SJCRH30 (cell line): ENCODE results near the gene ZNF334. TPM values are rescaled to one million over a fixed set of nuclear protein-coding genes. Genes with fewer than 3 reads are reported as not detected.

ENCODE experiments used
- DNase-seq, 2 experiments: peaks; one replicate each; pipeline ENCODE4 v3.0.0-alpha.2; 2015 to 2020
- H3K27ac ChIP-seq: fragments of 250-450 bp; sonication (Bioruptor Pico); 2 replicates; pipeline ENCODE4 v1.5.1; 2020; ENCODE audit warnings: mild to moderate bottlenecking, moderate library complexity
- H3K27me3 ChIP-seq: fragments of 250-450 bp; sonication (Bioruptor Pico); 2 replicates; pipeline ENCODE4 v1.5.1; 2020; ENCODE audit warnings: mild to moderate bottlenecking, moderate library complexity
- H3K36me3 ChIP-seq: fragments of 250-450 bp; sonication (Bioruptor Pico); 2 replicates; pipeline ENCODE4 v1.5.1; 2020; ENCODE audit warnings: mild to moderate bottlenecking, moderate library complexity
- H3K4me1 ChIP-seq: fragments of 250-450 bp; sonication (Bioruptor Pico); 2 replicates; pipeline ENCODE4 v1.5.1; 2020; ENCODE audit warnings: mild to moderate bottlenecking, moderate library complexity
- H3K4me3 ChIP-seq: fragments of 250-450 bp; sonication (Bioruptor Pico); 2 replicates; pipeline ENCODE4 v1.5.1; 2020; ENCODE audit warnings: mild to moderate bottlenecking, moderate library complexity
- H3K9me3 ChIP-seq: fragments of 250-450 bp; sonication (Bioruptor Pico); replicated peaks from 2 replicates; pipeline ENCODE4 v1.5.1; 2020; ENCODE audit warnings: mild to moderate bottlenecking, moderate library complexity
- total RNA-seq: library from RNA; depleted of rRNA; stranded (reverse); fragments of >200 nt; shearing (Covaris generic); gene quantifications from 2 replicates; pipeline ENCODE4 v1.2.3, GENCODE V29; 2014

ZNF334 gene
- total RNA-seq, 1 experiment from 2014 or later, result 0.32 TPM

GRCh38 chr20:46485431-46485830 lies 27.9 kb downstream of the ZNF334 start:
- Histone ChIP-seq H3K27ac (no peak overlapping the region), H3K36me3 (no peaks in the 10 kb centered on the region), H3K27me3 (no peaks in the 10 kb centered on the region), H3K4me3 (no peak overlapping the region), H3K4me1 (peaks cover 21% of the 10 kb centered on the region), H3K9me3 (no peaks in the 10 kb centered on the region)
- DNase-seq, result peak in 1 of 2 experiments; percentile 34

DNA sequence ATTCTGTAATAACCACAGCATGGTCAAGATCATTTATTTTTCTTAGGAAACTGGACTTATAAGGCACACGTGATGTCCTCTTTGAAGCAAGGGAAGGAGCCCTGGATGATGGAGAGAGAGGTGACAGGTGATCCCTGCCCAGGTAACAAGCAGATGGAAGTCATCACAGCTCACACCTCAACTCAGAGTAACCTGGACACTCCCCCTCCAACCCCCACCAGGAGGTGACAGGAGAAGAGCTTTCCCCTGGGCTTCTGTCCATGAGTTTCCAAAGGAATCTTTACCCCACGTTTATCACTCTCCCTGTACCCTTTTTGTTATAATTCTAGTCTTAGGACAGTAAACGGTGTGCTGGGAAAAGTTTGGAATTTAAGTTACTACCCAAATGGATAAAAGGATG lies 28.4 kb downstream of the ZNF334 start:
- Histone ChIP-seq H3K4me1 (peaks cover 21% of the 10 kb centered on the region), H3K36me3 (no peaks in the 10 kb centered on the region), H3K27me3 (no peaks in the 10 kb centered on the region), H3K27ac (no peak overlapping the region), H3K4me3 (no peak overlapping the region), H3K9me3 (no peaks in the 10 kb centered on the region)
- DNase-seq, result no peak

DNA sequence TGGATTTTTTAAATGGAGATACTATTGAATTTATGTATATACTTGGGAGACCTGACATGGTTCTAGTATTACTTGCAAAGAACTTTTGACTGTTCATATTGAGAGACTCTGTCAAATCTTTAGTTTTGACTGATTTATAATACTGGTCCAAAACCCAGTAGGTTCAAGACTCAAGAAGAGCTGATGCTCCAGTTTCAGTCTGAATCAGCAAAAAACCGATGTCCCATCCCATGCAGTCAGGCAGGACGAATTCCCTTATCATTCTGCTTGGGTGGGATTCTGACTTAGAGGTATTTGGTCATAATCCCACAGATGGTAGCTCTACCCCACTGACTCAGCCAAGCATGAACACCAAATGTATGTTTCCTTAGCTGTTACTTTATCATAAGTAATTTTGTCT lies 29.5 kb downstream of the ZNF334 start:
- Histone ChIP-seq H3K4me1 (peaks cover 21% of the 10 kb centered on the region), H3K27me3 (no peaks in the 10 kb centered on the region), H3K36me3 (no peaks in the 10 kb centered on the region), H3K4me3 (no peak overlapping the region), H3K9me3 (no peaks in the 10 kb centered on the region), H3K27ac (no peak overlapping the region)
- DNase-seq, result peak in 1 of 2 experiments; percentile 40

- no peak for DNase-seq
- Histone ChIP-seq H3K4me1 (peaks cover 21% of the 10 kb centered on the region), H3K36me3 (no peaks in the 10 kb centered on the region), H3K9me3 (no peaks in the 10 kb centered on the region), H3K4me3 (no peak overlapping the region), H3K27ac (no peak overlapping the region), H3K27me3 (no peaks in the 10 kb centered on the region)
Observed at GRCh38 chr20:46482864-46483263, 30.5 kb downstream of the ZNF334 start.

GRCh38 chr20:46477640-46478039 lies 35.7 kb downstream of the ZNF334 start:
- Histone ChIP-seq H3K27me3 (peaks cover 9% of the 10 kb centered on the region), H3K4me1 (no peaks in the 10 kb centered on the region)

GRCh38 chr20:46477225-46477624 lies 36.1 kb downstream of the ZNF334 start:
- DNase-seq, result no peak

More at GRCh38 chr20:46477640-46478039, 35.7 kb downstream of the ZNF334 start:
- H3K27ac ChIP-seq, result no peak overlapping the region
- H3K36me3 ChIP-seq, result no peaks in the 10 kb centered on the region
- no peak overlapping the region for H3K4me3 ChIP-seq
- DNase-seq, result no peak
- H3K9me3 ChIP-seq, result no peaks in the 10 kb centered on the region

DNA sequence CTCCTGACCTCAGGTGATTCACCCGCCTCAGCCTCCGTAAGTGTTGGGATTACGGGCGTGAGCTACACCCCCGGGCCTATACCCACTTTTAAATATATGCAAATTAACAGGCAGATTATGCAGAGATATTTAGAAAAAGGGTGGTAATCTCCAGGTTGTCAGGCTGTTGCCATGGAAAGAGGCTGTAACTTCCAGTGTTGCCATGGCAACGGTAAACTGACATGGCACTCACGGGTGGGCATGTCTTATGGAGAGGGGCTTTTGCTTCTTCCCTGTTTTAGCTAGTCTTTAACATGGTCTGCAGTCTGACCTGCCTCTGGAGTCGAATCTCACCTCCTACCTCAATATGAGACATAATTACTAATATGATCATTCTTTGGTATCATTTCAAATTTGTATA lies 44.9 kb downstream of the ZNF334 start:
- no peak for DNase-seq
- Histone ChIP-seq H3K9me3 (0 out of 2 replicates have a peak, but pooled peaks cover 4% of the 10 kb centered on the region), H3K4me1 (peaks cover 10% of the 10 kb centered on the region; the same call in 1 of the 2 replicates), H3K27me3 (peaks cover 8% of the 10 kb centered on the region), H3K27ac (no peak overlapping the region), H3K36me3 (no peaks in the 10 kb centered on the region), H3K4me3 (no peak overlapping the region)

More at GRCh38 chr20:46477225-46477624, 36.1 kb downstream of the ZNF334 start:
- Histone ChIP-seq H3K27me3 (peaks cover 10% of the 10 kb centered on the region), H3K4me1 (no peaks in the 10 kb centered on the region), H3K4me3 (no peak overlapping the region), H3K27ac (no peak overlapping the region), H3K36me3 (no peaks in the 10 kb centered on the region), H3K9me3 (no peaks in the 10 kb centered on the region)

- Histone ChIP-seq H3K27me3 (no peaks in the 10 kb centered on the region), H3K4me1 (peaks cover 10% of the 10 kb centered on the region; the same call in 1 of the 2 replicates), H3K4me3 (no peak overlapping the region), H3K9me3 (0 out of 2 replicates have a peak, but pooled peaks cover 5% of the 10 kb centered on the region), H3K36me3 (no peaks in the 10 kb centered on the region), H3K27ac (no peak overlapping the region)
- peak; percentile 66 to 87 for DNase-seq
Observed at GRCh38 chr20:46464451-46464850, 48.9 kb downstream of the ZNF334 start.

DNA sequence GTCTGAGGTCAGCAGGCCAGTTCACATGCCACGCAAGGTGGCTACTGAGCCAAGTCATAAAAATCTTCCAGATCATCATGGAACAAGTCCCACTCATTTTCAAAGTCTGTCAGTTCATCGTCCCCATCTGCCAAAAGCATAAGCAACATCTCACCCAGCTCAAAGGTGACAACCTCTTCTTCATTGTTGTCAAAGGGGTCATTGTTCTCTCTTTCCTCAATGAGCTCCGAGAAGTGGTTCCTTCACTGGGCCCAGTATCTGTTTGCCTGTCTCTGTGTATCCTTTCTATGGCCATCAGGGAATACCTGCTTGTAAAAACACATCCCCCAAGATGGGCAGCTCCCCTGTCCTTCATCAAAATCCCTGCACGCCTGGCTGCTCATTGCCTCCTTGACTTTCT lies 49.5 kb downstream of the ZNF334 start:
- no peak overlapping the region for H3K4me3 ChIP-seq
- H3K27me3 ChIP-seq, result no peaks in the 10 kb centered on the region
- H3K4me1 ChIP-seq, result peaks cover 10% of the 10 kb centered on the region; the same call in 1 of the 2 replicates
- H3K9me3 ChIP-seq, result 0 out of 2 replicates have a peak, but pooled peaks cover 5% of the 10 kb centered on the region
- no peak overlapping the region for H3K27ac ChIP-seq
- DNase-seq, result no peak
- H3K36me3 ChIP-seq, result no peaks in the 10 kb centered on the region

GRCh38 chr20:46461808-46462207 lies 51.6 kb downstream of the ZNF334 start:
- Histone ChIP-seq H3K27me3 (no peaks in the 10 kb centered on the region), H3K4me3 (no peak overlapping the region), H3K36me3 (no peaks in the 10 kb centered on the region), H3K9me3 (peaks cover 6% of the 10 kb centered on the region; the same call in 1 of the 2 replicates), H3K27ac (no peak overlapping the region), H3K4me1 (peaks cover 10% of the 10 kb centered on the region; the same call in 1 of the 2 replicates)
- no peak for DNase-seq

- H3K4me1 ChIP-seq, result no peaks in the 10 kb centered on the region
- no peak overlapping the region for H3K27ac ChIP-seq
- peaks cover 25% of the 10 kb centered on the region for H3K9me3 ChIP-seq
- H3K4me3 ChIP-seq, result no peak overlapping the region
- no peaks in the 10 kb centered on the region for H3K36me3 ChIP-seq
- no peaks in the 10 kb centered on the region for H3K27me3 ChIP-seq
- no peak for DNase-seq
Observed at GRCh38 chr20:46458866-46459750, 54.3 kb downstream of the ZNF334 start.

GRCh38 chr20:46456255-46457028 lies 56.9 kb downstream of the ZNF334 start:
- no peaks in the 10 kb centered on the region for H3K4me1 ChIP-seq
- DNase-seq, result no peak
- no peaks in the 10 kb centered on the region for H3K36me3 ChIP-seq

GRCh38 chr20:46455729-46456128 lies 57.6 kb downstream of the ZNF334 start:
- Histone ChIP-seq H3K9me3 (peaks cover 25% of the 10 kb centered on the region), H3K27me3 (0 out of 2 replicates have a peak, but pooled peaks cover under 1% of the 10 kb centered on the region), H3K4me1 (no peaks in the 10 kb centered on the region), H3K4me3 (no peak overlapping the region), H3K36me3 (no peaks in the 10 kb centered on the region), H3K27ac (no peak overlapping the region)
- no peak for DNase-seq

More at GRCh38 chr20:46456255-46457028, 56.9 kb downstream of the ZNF334 start:
- H3K27ac ChIP-seq, result no peak overlapping the region
- no peak overlapping the region for H3K4me3 ChIP-seq
- H3K27me3 ChIP-seq, result no peaks in the 10 kb centered on the region
- H3K9me3 ChIP-seq, result peaks cover 25% of the 10 kb centered on the region
